Measurements from ENCODE around the gene DPH5. TPM values are rescaled to one million over a fixed set of nuclear protein-coding genes. Genes with fewer than 3 reads are reported as not detected.

Gene DPH5
- total and polyA plus RNA-seq, 2 donors (not counting 1 experiment from before 2014, with no cell fraction given) = 33.0 to 42.5 TPM

Other genes with a start within 250 kb of the DPH5 start
- gene EXTL2, start 130.9 kb downstream of the DPH5 start, total RNA-seq = 3.9 and 4.6 TPM in 2 replicates
- gene EXTL2, start 130.9 kb downstream of the DPH5 start, polyA plus RNA-seq = 1.3 and 1.7 TPM in 2 replicates
- 26.7 and 28.6 TPM in 2 replicates for gene SLC30A7, start 129.7 kb downstream of the DPH5 start, total RNA-seq
- 5.2 and 5.8 TPM in 2 replicates for gene SLC30A7, start 129.7 kb downstream of the DPH5 start, polyA plus RNA-seq
- 219 and 225 TPM in 2 replicates for gene S1PR1, start 211.2 kb upstream of the DPH5 start, total RNA-seq
- 44.5 and 48.4 TPM in 2 replicates for gene S1PR1, start 211.2 kb upstream of the DPH5 start, polyA plus RNA-seq